HepG2 (cell line): ENCODE results near the gene MIDN. TPM values are rescaled to one million over a fixed set of nuclear protein-coding genes. Genes with fewer than 3 reads are reported as not detected.

Experiments
- GABPB1 ChIP-seq: IDR thresholded peaks from 2 replicates; pipeline ENCODE4 v1.6.1; 2016; ENCODE audit warnings: mild to moderate bottlenecking, missing genetic modification reagents, moderate library complexity, missing compliant biosample characterization
- MAF1 ChIP-seq: sonication (generic); formaldehyde crosslinking; IDR thresholded peaks from 2 replicates; pipeline ENCODE4 v1.5.0; 2020; ENCODE audit warnings: missing genetic modification reagents, borderline replicate concordance
- REXO4 ChIP-seq: sonication (generic); formaldehyde crosslinking; IDR thresholded peaks from 2 replicates; pipeline ENCODE4 v1.8.0; 2022; ENCODE audit warnings: missing genetic modification reagents, mild to moderate bottlenecking, borderline replicate concordance
- RFX1 ChIP-seq: fragments of 450-650 bp; IDR thresholded peaks from 2 replicates; pipeline ENCODE4 v1.6.1; 2017
- SRSF1 ChIP-seq: fragments of 200-400 bp; formaldehyde crosslinking; optimal IDR thresholded peaks from 2 replicates; pipeline ENCODE3; 2017; ENCODE audit warnings: mild to moderate bottlenecking, low read depth, low read length, moderate library complexity
- TSC22D2 ChIP-seq: sonication (generic); formaldehyde crosslinking; IDR thresholded peaks from 2 replicates; pipeline ENCODE4 v1.5.1; 2020; ENCODE audit warnings: missing genetic modification reagents, mild to moderate bottlenecking, borderline replicate concordance
- ZMYM2 ChIP-seq: sonication (generic); formaldehyde crosslinking; IDR thresholded peaks from 2 replicates; pipeline ENCODE4 v1.8.0; 2022; ENCODE audit warnings: mild to moderate bottlenecking, missing genetic modification reagents
- ZNF180 ChIP-seq: sonication (generic); formaldehyde crosslinking; IDR thresholded peaks from 2 replicates; pipeline ENCODE4 v1.4.0; 2020; ENCODE audit warnings: low read depth, missing genetic modification reagents, borderline replicate concordance
- ZNF263 ChIP-seq: sonication (generic); formaldehyde crosslinking; IDR thresholded peaks from 2 replicates; pipeline ENCODE4 v1.4.0; 2020; ENCODE audit warnings: missing genetic modification reagents
- ZNF326 ChIP-seq: sonication (generic); formaldehyde crosslinking; IDR thresholded peaks from 2 replicates; pipeline ENCODE4 v1.4.0; 2020; ENCODE audit warnings: missing genetic modification reagents, borderline replicate concordance
- ZNF552 ChIP-seq: sonication (generic); formaldehyde crosslinking; IDR thresholded peaks from 2 replicates; pipeline ENCODE4 v1.9.0; 2022; ENCODE audit warnings: missing genetic modification reagents, mild to moderate bottlenecking, borderline replicate concordance
- ZNF672 ChIP-seq: sonication (generic); formaldehyde crosslinking; IDR thresholded peaks from 2 replicates; pipeline ENCODE4 v1.8.1; 2022; ENCODE audit warnings: missing genetic modification reagents
- ZNF746 ChIP-seq: sonication (generic); formaldehyde crosslinking; IDR thresholded peaks from 2 replicates; pipeline ENCODE4 v1.8.0; 2022; ENCODE audit warnings: mild to moderate bottlenecking, missing genetic modification reagents
- ZNF850 ChIP-seq: sonication (generic); formaldehyde crosslinking; conservative IDR thresholded peaks from 2 replicates; pipeline ENCODE4 v1.9.0; 2021; ENCODE audit warnings: mild to moderate bottlenecking, missing genetic modification reagents
- polyA plus RNA-seq, 8 experiments: library from polyadenylated mRNA; depleted of rRNA in 3 of 8; stranded (reverse) in 7 of 8; unstranded in 1 of 8; fragments of >200 nt; fragmentation: Illumina TruSeq in 4 of 8; extraction: Trizol in 4 of 8; gene quantifications; 2 replicates each; pipeline versions ENCODE4 v1.2.1 to v1.2.3, GENCODE V29; 2011 to 2016; ENCODE audit warnings: low read depth in 4 of 8, missing spikeins in 1 of 8, mixed read lengths in 1 of 8; ENCODE audit not compliant: insufficient read depth in 1 of 8
- total RNA-seq, 5 experiments: library from RNA; depleted of rRNA; stranded (reverse); fragments of >200 nt; fragmentation: Illumina TruSeq; extraction: Trizol; gene quantifications; 2 replicates each; pipeline ENCODE4 v1.2.3, GENCODE V29; 2016; ENCODE audit warnings: low read depth in 1 of 5
- TF ChIP-seq, protein P1 (sequence below): sonication (generic); formaldehyde crosslinking; IDR thresholded peaks from 2 replicates; pipeline ENCODE4 v1.4.0; 2020; ENCODE audit warnings: mild to moderate bottlenecking, low read depth, missing genetic modification reagents
- TF ChIP-seq, protein P2 (sequence below): sonication (generic); formaldehyde crosslinking; IDR thresholded peaks from 2 replicates; pipeline ENCODE4 v1.8.1; 2023; ENCODE audit warnings: mild to moderate bottlenecking, missing genetic modification reagents
- TF ChIP-seq, protein P3 (sequence below): sonication (generic); formaldehyde crosslinking; IDR thresholded peaks from 2 replicates; pipeline ENCODE4 v1.4.0; 2020; ENCODE audit warnings: mild to moderate bottlenecking, missing genetic modification reagents
- TF ChIP-seq, protein P4 (sequence below): sonication (generic); formaldehyde crosslinking; IDR thresholded peaks from 2 replicates; pipeline ENCODE4 v1.8.1; 2023; ENCODE audit warnings: mild to moderate bottlenecking, missing genetic modification reagents
- TF ChIP-seq, protein P5 (sequence below): sonication (generic); formaldehyde crosslinking; IDR thresholded peaks from 2 replicates; pipeline ENCODE4 v1.4.0; 2020; ENCODE audit warnings: missing genetic modification reagents, mild to moderate bottlenecking, borderline replicate concordance

Gene MIDN
- total and polyA plus RNA-seq, 2 of the 13 experiments (the other 11 are each of a cell fraction or from before 2014, with no cell fraction given) = 8.4 to 18.0 TPM

DNA sequence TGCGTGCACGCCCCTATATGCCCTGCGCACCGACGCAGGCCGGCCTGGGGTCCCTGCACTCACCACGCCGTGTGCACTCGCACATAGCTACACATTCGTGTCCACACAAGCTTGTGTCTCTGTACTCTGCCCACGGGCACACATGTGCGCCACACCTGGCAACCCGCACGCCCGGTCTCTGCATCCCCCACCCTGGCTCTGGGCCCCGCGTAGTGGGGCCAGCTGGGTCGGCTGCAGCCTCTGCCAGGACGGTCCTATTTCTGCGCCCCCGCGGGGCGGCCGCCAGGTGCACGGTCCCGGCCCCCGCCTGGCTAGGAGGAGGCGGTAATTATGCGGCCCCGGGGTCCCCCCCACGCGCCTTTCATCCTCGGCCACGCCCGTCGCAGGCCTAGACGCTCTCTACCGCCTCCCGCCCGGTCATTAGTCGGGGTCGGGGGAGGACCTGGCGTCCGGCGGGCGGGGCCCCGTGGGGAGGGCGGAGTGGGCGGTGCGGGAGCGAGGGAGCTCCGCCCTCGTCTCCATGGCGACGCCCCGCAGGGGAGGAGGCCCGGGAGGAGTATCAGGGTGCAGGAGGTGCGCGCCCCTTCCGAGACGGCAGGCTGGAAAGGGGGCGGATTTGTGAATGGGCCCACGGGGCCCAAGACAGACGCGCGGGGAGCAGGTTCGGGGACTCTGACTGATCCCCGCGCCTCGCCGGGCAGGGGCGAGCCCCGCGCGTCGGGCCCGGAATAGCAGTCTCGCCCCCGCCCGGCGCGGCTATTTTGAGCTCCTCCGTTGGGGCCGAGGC is 17.9 kb downstream of the MIDN start (continued):
- TF ChIP-seq, protein P1, sequence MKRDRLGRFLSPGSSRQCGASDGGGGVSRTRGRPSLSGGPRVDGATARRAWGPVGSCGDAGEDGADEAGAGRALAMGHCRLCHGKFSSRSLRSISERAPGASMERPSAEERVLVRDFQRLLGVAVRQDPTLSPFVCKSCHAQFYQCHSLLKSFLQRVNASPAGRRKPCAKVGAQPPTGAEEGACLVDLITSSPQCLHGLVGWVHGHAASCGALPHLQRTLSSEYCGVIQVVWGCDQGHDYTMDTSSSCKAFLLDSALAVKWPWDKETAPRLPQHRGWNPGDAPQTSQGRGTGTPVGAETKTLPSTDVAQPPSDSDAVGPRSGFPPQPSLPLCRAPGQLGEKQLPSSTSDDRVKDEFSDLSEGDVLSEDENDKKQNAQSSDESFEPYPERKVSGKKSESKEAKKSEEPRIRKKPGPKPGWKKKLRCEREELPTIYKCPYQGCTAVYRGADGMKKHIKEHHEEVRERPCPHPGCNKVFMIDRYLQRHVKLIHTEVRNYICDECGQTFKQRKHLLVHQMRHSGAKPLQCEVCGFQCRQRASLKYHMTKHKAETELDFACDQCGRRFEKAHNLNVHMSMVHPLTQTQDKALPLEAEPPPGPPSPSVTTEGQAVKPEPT = 0 out of 2 replicates have a peak, but pooled peaks have one; percentile 23
- TF ChIP-seq, protein P2, sequence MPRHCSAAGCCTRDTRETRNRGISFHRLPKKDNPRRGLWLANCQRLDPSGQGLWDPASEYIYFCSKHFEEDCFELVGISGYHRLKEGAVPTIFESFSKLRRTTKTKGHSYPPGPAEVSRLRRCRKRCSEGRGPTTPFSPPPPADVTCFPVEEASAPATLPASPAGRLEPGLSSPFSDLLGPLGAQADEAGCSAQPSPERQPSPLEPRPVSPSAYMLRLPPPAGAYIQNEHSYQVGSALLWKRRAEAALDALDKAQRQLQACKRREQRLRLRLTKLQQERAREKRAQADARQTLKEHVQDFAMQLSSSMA = 0 out of 2 replicates have a peak, but pooled peaks have one; percentile 15
- TF ChIP-seq ZNF326 (CRISPR knock-in tag) = no peak
- TF ChIP-seq, protein P3, sequence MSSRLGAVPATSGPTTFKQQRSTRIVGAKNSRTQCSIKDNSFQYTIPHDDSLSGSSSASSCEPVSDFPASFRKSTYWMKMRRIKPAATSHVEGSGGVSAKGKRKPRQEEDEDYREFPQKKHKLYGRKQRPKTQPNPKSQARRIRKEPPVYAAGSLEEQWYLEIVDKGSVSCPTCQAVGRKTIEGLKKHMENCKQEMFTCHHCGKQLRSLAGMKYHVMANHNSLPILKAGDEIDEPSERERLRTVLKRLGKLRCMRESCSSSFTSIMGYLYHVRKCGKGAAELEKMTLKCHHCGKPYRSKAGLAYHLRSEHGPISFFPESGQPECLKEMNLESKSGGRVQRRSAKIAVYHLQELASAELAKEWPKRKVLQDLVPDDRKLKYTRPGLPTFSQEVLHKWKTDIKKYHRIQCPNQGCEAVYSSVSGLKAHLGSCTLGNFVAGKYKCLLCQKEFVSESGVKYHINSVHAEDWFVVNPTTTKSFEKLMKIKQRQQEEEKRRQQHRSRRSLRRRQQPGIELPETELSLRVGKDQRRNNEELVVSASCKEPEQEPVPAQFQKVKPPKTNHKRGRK = no peak
- TF ChIP-seq, protein P4, sequence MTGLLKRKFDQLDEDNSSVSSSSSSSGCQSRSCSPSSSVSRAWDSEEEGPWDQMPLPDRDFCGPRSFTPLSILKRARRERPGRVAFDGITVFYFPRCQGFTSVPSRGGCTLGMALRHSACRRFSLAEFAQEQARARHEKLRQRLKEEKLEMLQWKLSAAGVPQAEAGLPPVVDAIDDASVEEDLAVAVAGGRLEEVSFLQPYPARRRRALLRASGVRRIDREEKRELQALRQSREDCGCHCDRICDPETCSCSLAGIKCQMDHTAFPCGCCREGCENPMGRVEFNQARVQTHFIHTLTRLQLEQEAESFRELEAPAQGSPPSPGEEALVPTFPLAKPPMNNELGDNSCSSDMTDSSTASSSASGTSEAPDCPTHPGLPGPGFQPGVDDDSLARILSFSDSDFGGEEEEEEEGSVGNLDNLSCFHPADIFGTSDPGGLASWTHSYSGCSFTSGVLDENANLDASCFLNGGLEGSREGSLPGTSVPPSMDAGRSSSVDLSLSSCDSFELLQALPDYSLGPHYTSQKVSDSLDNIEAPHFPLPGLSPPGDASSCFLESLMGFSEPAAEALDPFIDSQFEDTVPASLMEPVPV = peak; percentile 67
- no peak for TF ChIP-seq REXO4 (CRISPR knock-in tag)
- TF ChIP-seq RFX1 = peak; percentile 83
- 0 out of 2 replicates have a peak, but pooled peaks have one; percentile 26 for TF ChIP-seq ZMYM2 (CRISPR knock-in tag)
- no peak for TF ChIP-seq SRSF1
- TF ChIP-seq MAF1 (CRISPR knock-in tag) = peak; percentile 17
- TF ChIP-seq GABPB1 (CRISPR knock-in tag) = peak; percentile 64; the same call in 1 of the 2 replicates
- TF ChIP-seq ZNF180 (CRISPR knock-in tag) = no peak
- TF ChIP-seq ZNF263 = peak; percentile 90
- 0 out of 2 replicates have a peak, but pooled peaks have one; percentile 34 for TF ChIP-seq ZNF552 (CRISPR knock-in tag)
- peak; percentile 92 for TF ChIP-seq ZNF746 (CRISPR knock-in tag)
- TF ChIP-seq TSC22D2 = no peak
- TF ChIP-seq, protein P5, sequence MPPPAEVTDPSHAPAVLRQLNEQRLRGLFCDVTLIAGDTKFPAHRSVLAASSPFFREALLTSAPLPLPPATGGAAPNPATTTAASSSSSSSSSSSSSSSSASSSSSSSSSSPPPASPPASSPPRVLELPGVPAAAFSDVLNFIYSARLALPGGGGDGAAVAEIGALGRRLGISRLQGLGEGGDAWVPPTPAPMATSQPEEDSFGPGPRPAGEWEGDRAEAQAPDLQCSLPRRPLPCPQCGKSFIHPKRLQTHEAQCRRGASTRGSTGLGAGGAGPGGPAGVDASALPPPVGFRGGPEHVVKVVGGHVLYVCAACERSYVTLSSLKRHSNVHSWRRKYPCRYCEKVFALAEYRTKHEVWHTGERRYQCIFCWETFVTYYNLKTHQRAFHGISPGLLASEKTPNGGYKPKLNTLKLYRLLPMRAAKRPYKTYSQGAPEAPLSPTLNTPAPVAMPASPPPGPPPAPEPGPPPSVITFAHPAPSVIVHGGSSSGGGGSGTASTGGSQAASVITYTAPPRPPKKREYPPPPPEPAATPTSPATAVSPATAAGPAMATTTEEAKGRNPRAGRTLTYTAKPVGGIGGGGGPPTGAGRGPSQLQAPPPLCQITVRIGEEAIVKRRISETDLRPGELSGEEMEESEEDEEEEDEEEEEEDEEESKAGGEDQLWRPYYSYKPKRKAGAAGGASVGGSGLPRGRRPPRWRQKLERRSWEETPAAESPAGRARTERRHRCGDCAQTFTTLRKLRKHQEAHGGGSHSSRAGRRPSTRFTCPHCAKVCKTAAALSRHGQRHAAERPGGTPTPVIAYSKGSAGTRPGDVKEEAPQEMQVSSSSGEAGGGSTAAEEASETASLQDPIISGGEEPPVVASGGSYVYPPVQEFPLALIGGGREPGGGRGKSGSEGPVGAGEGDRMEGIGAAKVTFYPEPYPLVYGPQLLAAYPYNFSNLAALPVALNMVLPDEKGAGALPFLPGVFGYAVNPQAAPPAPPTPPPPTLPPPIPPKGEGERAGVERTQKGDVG (CRISPR knock-in tag) = no peak
- TF ChIP-seq ZNF850 (CRISPR knock-in tag) = 0 out of 2 replicates have a peak, but pooled peaks have one; percentile 55
- TF ChIP-seq ZNF672 (CRISPR knock-in tag) = no peak
